SH-SY5Y (cell line): ENCODE results near the gene MMAA.

Experiments used
- GATA2 ChIP-seq: IDR thresholded peaks from 2 replicates; pipeline ENCODE4 v1.6.1; 2011; ENCODE audit warnings: mild to moderate bottlenecking, low read depth, low read length
- GATA3 ChIP-seq: IDR thresholded peaks from 2 replicates; pipeline ENCODE4 v1.6.1; 2011; ENCODE audit warnings: low read depth, mild to moderate bottlenecking, low read length, moderate library complexity

DNA sequence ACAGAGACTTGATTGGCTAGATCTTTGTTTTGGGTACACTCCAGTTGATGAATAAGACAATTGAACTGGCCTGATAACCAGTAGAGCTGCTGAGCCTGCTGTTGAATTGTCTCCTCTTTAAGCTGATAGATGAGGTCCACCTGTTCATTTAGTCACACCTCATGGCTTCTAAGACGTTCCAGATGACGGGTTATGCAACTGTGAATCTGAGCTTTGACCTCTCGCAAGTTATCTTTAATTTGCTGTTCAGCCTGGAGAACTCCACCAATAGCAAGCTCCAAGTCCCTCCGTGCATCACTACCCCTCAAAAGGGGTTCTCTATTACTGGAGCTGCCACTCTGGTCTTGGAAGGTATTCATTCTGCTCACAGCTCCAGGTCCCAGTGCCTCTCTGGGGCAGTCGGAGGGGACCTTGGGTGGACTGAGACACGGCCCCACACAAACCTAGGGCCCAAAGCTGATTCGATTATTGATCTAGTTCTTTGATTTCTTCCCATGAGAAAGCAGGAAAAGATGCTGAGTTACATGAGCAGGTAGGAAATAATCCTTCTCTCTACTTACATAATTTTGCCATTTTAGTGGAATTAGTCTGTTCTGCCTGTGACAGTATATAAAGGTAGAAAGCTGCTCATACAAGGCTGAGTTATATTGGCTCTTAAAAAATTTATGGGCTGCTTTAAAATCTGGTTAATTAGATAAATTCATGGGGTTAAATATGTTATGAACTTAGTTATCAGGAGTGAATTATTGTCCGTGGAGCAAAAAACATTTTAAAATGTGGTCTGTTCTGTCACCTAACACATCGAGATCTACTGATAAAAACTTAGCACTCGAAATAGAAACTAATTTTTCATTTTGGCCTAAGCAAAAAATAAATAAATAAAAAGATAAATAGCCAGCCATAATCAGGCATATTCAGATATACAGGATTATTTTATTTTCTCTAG is 6.8 kb downstream of the MMAA start:
- TF ChIP-seq GATA2 (no peak), GATA3 (no peak)
